ENCODE data around the gene C13orf42. TPM values are rescaled to one million over a fixed set of nuclear protein-coding genes. Genes with fewer than 3 reads are reported as not detected.
"Not testable (repeated sequence)": the region's sequence is repeated elsewhere in the genome, so short reads cannot be mapped to it uniquely, and the experiment has no call there.

The C13orf42 gene
- total RNA-seq, 2 experiments from 2014 or later: not detected

DNA sequence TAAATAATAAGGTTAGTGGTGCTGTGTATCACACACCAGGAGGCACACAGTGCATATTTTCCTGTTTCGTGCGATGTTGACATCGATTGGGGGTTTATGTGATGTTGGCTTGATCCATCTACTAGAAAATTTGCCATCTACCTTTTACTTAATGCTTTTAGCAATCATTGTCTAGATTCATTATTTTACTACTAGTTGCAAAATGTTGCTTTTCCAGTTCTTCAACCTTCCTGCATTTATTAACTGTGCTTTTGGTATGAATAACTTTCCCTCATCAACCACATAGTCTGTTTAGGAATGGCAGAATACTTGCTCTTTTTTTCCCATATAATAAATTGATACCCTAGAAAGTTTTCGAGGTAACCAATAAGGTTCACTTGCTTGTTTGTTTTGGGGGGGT is 17.5 kb downstream of the C13orf42 start:
- POLR2A ChIA-PET: no interaction called here
- Mint-ChIP-seq H3K4me3 (no peak overlapping the region), H3K9me3 (ENCODE audit: low read depth) (no peaks in the 10 kb centered on the region), H3K4me1 (no peaks in the 10 kb centered on the region), H3K27ac (no peak overlapping the region), H3K27me3 (peaks cover 9% of the 10 kb centered on the region), H3K36me3 (ENCODE audit: low read depth) (no peaks in the 10 kb centered on the region)
- no peak for DNase-seq
- intact Hi-C loops (cut with DNase I, micrococcal nuclease): no loop called here
- CTCF ChIA-PET: no interaction called here
- no peak for ATAC-seq

DNA sequence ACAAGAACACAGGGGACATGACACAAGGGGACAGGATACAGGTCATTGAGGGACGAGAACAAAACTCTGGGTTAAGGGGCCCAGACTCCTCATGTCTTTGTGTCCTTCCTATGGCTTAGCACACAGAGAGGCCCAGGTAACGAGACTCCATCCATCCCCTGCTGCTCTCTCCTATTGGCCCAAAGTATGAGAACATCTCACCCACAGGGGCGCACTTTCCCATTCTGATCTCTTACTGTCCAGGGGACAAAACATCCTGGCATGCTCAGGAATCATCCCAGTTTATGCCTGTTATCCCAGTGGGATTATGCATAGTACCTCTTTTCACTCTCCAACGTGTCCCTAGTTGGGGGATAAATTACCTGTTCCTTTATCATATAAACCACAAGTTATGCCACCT is 19.2 kb downstream of the C13orf42 start:
- ATAC-seq: no peak
- no peak for DNase-seq
- Mint-ChIP-seq H3K4me3 (no peak overlapping the region), H3K27ac (no peak overlapping the region), H3K27me3 (peaks cover 3% of the 10 kb centered on the region), H3K4me1 (no peaks in the 10 kb centered on the region), H3K9me3 (ENCODE audit: low read depth) (no peaks in the 10 kb centered on the region), H3K36me3 (ENCODE audit: low read depth) (no peaks in the 10 kb centered on the region)
- ChIA-PET POLR2A (no interaction called here), CTCF (no interaction called here)
- intact Hi-C loops (cut with DNase I, micrococcal nuclease): no loop called here

DNA sequence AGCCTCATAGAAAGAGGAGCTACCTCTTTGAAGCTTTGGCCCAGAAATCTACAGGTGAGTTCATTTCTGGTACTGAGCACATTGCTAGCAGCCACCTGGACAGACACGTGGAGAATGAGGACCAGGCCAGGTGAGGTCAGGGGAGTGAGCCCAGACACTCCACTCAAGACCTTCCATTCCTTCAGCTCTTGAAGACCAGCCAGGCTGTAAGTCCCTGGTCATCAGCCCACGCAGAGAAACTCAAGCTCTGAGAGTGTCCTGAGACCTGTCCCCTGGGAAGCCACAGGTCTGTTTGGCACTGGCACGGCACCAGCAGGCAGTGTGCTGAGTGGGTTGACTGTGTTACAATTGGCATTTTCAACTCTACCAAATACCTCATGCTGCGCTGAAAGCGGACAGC is 27.4 kb downstream of the C13orf42 start:
- no peaks in the 10 kb centered on the region for H3K27me3 Mint-ChIP-seq
- intact Hi-C loops (cut with DNase I, micrococcal nuclease): no loop called here
- no peaks in the 10 kb centered on the region for H3K36me3 Mint-ChIP-seq (ENCODE audit: low read depth)
- no peak overlapping the region for H3K4me3 Mint-ChIP-seq
- H3K27ac Mint-ChIP-seq: no peak overlapping the region
- H3K9me3 Mint-ChIP-seq (ENCODE audit: low read depth): no peaks in the 10 kb centered on the region
- ChIA-PET CTCF (interaction anchor here (1.0 kb wide), 1 partner anchor 13 kb away, joined by 3 read pairs; no protein-coding TSS in a partner anchor), POLR2A (no interaction called here)
- ATAC-seq: no peak
- no peaks in the 10 kb centered on the region for H3K4me1 Mint-ChIP-seq
- no peak for DNase-seq

DNA sequence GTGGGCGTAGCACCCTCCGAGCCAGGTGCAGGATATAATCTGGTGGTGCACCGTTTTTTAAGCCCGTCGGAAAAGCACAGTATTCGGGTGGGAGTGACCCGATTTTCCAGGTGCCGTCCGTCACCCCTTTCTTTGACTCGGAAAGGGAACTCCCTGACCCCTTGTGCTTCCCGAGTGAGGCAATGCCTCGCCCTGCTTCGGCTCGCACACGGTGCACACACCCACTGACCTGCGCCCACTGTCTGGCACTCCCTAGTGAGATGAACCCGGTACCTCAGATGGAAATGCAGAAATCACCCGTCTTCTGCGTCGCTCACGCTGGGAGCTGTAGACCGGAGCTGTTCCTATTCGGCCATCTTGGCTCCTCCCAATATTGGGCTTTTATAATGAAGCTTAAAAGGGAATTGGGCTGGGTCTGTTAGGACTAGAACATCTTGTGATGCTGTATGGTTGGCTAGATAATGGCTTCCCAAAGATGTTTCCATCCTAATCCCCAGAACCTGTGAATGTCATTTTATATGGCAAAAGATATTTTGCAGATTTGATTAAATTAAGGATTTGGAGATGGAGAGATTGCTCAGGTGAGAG is 30.5 kb downstream of the C13orf42 start:
- H3K4me1 Mint-ChIP-seq; H3K36me3 Mint-ChIP-seq (ENCODE audit: low read depth); H3K27me3 Mint-ChIP-seq; H3K4me3 Mint-ChIP-seq; H3K9me3 Mint-ChIP-seq (ENCODE audit: low read depth); POLR2A ChIA-PET; intact Hi-C loops (cut with DNase I, micrococcal nuclease); DNase-seq; H3K27ac Mint-ChIP-seq; ATAC-seq: not testable (repeated sequence)
- CTCF ChIA-PET: interaction anchor here (1.5 kb wide), 1 partner anchor 9 kb away, joined by 6 read pairs; no protein-coding TSS in a partner anchor

DNA sequence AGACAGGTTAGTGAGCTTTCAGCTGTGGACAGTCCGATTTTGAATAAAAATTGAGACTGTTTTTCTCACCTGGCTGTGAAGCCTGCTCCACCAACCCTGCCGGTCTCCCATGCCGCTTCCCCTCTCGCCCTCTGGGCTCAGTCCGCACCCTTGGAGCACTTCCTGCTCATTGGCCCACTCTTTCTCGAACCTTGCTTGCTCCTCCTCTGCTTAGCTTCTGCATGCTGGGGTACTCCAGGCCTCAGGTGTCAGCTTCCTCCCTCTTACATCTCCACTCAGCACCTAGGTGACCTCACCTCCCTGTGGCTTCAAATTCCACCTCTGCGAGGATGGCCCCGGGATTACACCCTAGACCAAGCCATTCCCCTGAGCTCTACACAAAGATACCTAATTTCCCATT is 39.6 kb downstream of the C13orf42 start:
- H3K9me3 Mint-ChIP-seq (ENCODE audit: low read depth): no peaks in the 10 kb centered on the region
- DNase-seq: no peak
- no peak for ATAC-seq
- CTCF ChIA-PET: interaction anchor here (0.6 to 1.6 kb wide), 4 partner anchors 10 to 1095 kb away, joined by 3 to 9 read pairs (median 5); no protein-coding TSS in a partner anchor
- H3K4me3 Mint-ChIP-seq: no peak overlapping the region
- no peaks in the 10 kb centered on the region for H3K36me3 Mint-ChIP-seq (ENCODE audit: low read depth)
- POLR2A ChIA-PET: no interaction called here
- peaks cover 11% of the 10 kb centered on the region for H3K27me3 Mint-ChIP-seq
- H3K27ac Mint-ChIP-seq: no peak overlapping the region
- peaks cover 7% of the 10 kb centered on the region for H3K4me1 Mint-ChIP-seq
- intact Hi-C loops (cut with DNase I, micrococcal nuclease): loop anchor here in 1 of 2 experiments (5.0 kb wide), 1 partner anchor 159 kb away; no protein-coding TSS in a partner anchor

DNA sequence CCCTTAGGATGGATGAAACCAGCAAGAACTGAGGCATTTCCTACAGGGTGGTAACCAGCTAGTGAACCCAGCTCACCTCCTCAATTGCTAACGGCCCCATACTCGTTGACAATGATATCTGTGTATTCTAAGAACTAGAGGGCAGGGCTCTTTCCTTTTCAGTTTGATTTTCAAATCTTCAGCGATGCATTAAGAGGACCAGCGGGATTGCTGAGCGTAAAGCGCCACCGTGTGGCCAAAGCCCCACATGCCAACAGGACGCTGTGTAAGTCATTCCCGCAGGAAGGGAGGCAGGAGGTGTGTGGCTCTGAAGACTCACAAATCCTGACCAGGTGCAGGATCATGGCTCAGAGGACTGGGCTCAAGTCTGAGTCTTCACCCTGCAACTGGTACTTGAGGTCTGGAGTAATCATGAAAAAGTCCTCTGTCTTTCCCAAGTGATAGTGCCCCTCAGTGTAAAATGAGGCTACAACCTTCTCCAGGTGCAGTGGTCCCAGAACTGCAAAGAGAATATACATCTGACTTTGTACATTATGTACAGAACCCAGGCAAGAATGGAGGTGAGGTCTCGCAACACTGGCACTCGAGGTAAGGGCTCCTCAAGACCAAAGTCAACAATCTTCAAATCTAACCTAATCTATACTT is 40.9 kb downstream of the C13orf42 start:
- Mint-ChIP-seq H3K4me3 (no peak overlapping the region), H3K9me3 (ENCODE audit: low read depth) (no peaks in the 10 kb centered on the region), H3K27ac (no peak overlapping the region), H3K36me3 (ENCODE audit: low read depth) (no peaks in the 10 kb centered on the region), H3K27me3 (peaks cover 16% of the 10 kb centered on the region), H3K4me1 (peaks cover 7% of the 10 kb centered on the region)
- ChIA-PET CTCF (interaction anchor here (0.5 to 2.1 kb wide), 11 partner anchors 10 to 1141 kb away, joined by 3 to 9 read pairs (median 5); no protein-coding TSS in a partner anchor), POLR2A (no interaction called here)
- ATAC-seq (peak; percentile 96), DNase-seq (peak; percentile 89)
- intact Hi-C loops (cut with DNase I, micrococcal nuclease): loop anchor here (1.0 to 5.0 kb wide), 3 partner anchors 158 to 1094 kb away; no protein-coding TSS in a partner anchor

DNA sequence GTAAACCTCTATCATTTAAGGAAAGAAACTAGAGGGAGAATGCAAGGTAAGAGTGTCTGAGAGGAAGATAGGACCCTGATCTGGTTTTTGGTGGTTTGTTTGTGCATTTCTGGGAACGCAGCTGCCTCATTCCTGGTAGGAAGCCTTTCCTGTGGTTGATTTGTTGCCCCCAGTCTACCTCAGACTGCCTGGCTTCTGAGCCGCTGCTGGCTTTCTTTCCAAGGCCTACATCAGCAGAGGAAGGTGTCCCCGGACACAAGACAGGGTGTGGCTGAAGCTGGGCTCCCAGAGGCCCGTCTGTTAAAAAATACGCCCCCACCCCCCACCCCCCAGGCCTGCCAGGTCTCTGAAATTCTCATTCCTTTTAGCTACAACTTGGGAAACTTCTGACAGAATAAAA is 42.6 kb downstream of the C13orf42 start:
- CTCF ChIA-PET: interaction anchor here (0.6 to 2.1 kb wide), 7 partner anchors 9 to 1133 kb away, joined by 3 to 8 read pairs (median 3); partner anchors contain the start of gene SPRYD7
- H3K36me3 Mint-ChIP-seq (ENCODE audit: low read depth): no peaks in the 10 kb centered on the region
- intact Hi-C loops (cut with DNase I, micrococcal nuclease): loop anchor here in 1 of 2 experiments (10.0 kb wide), 2 partner anchors 154 to 264 kb away; no protein-coding TSS in a partner anchor
- POLR2A ChIA-PET: no interaction called here
- H3K4me3 Mint-ChIP-seq: no peak overlapping the region
- ATAC-seq (no peak), DNase-seq (no peak)
- H3K27ac Mint-ChIP-seq: no peak overlapping the region
- peaks cover 21% of the 10 kb centered on the region for H3K27me3 Mint-ChIP-seq
- H3K4me1 Mint-ChIP-seq: peaks cover 7% of the 10 kb centered on the region
- no peaks in the 10 kb centered on the region for H3K9me3 Mint-ChIP-seq (ENCODE audit: low read depth)

DNA sequence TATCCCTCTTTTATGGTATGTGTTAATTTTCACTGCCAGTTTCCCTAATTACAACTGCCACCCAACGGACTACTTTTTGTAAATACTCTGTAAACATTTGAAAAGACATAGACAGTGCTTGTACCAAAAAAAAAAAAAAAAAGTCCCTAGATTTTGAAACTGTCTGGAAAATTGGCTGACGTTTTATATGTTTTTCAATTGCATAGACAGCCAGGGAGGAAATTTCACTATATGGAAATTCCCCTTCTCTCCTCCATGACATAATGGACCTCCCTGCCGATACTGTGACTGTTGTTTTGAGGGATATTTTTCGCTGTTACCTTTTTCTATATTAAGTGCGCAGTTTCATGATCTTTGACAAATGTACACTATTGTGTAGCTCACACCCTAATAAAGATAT is 43.4 kb downstream of the C13orf42 start:
- intact Hi-C loops (cut with DNase I, micrococcal nuclease): loop anchor here in 1 of 2 experiments (10.0 kb wide), 2 partner anchors 153 to 263 kb away; no protein-coding TSS in a partner anchor
- ATAC-seq (no peak), DNase-seq (no peak)
- Mint-ChIP-seq H3K27me3 (peaks cover 21% of the 10 kb centered on the region), H3K36me3 (ENCODE audit: low read depth) (no peaks in the 10 kb centered on the region), H3K9me3 (ENCODE audit: low read depth) (no peaks in the 10 kb centered on the region), H3K4me3 (no peak overlapping the region), H3K27ac (no peak overlapping the region), H3K4me1 (peaks cover 7% of the 10 kb centered on the region)
- ChIA-PET POLR2A (no interaction called here), CTCF (interaction anchor here (0.7 kb wide), 1 partner anchor 699 kb away, joined by 3 read pairs; no protein-coding TSS in a partner anchor)

DNA sequence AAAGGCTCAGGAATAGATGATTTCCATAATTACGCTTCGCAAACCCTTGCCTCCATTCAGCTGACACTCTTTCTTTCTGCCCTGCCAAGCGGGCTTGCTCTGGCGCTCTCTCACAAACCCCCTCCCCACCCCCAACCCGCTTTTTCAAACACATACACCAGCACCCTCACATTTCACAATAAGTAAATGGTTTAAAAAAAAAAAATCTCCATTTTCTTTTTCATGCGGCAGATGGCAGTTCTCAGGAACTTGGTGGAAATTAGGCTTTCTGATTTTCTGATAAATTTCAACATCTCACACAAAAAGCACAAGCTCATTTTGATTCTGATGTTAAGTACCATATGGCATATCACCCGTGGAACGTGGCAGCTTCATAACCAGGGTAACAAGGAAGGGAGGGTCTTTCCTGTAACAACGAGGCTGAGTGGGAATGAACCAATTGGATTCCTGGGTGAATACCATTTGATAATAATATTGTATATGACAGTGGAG is 43.8 kb downstream of the C13orf42 start:
- no peak overlapping the region for H3K27ac Mint-ChIP-seq
- no peak for ATAC-seq
- CTCF ChIA-PET: interaction anchor here (0.7 kb wide), 1 partner anchor 698 kb away, joined by 3 read pairs; no protein-coding TSS in a partner anchor

DNA sequence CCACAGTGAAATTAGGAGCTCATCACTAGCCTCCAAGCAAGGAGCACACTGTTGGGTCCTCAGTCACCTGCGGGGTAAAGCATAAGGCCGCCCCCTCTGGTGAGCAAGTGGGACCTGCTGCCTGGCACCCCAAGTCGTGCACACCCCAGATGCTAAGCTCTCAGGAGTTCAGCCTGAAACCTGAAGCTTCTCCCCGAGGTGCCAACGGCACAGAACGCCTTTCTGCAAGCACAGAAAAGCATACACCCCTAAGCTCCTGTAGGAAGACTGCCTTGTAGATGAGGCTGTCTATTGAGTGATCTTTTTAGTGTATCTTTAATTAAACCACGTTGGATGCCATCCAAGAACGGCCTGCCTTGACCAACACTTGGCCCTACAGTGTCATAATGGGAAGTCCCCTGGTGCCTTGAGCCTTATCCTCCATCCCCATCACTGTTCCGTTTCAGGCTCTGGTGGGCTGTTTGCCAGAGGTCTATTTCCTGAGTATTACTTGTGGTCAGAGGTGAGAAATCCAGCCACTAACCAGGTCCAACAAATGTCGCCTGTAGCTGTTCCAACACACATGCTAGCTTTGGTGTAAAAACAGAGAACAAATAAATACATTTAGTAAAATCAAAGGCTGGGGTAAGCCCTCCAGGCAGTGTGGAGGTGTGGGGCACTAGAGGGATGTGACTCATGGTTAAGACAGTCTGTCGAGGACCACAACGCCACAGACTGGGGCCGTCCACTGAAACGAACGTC is 44.8 kb downstream of the C13orf42 start:
- Mint-ChIP-seq H3K4me1 (peaks cover 7% of the 10 kb centered on the region), H3K27me3 (peaks cover 21% of the 10 kb centered on the region), H3K4me3 (no peak overlapping the region), H3K36me3 (ENCODE audit: low read depth) (no peaks in the 10 kb centered on the region), H3K27ac (no peak overlapping the region), H3K9me3 (ENCODE audit: low read depth) (no peaks in the 10 kb centered on the region)
- ChIA-PET CTCF (interaction anchor here (0.8 to 1.3 kb wide), 2 partner anchors 153 to 426 kb away, joined by 3 to 4 read pairs; no protein-coding TSS in a partner anchor), POLR2A (no interaction called here)
- ATAC-seq (no peak), DNase-seq (peak; percentile 9)
- intact Hi-C loops (cut with DNase I, micrococcal nuclease): loop anchor here in 1 of 2 experiments (10.0 kb wide), 2 partner anchors 151 to 261 kb away; no protein-coding TSS in a partner anchor

More for the DNA sequence above, 43.8 kb downstream of the C13orf42 start:
- H3K4me3 Mint-ChIP-seq: no peak overlapping the region
- POLR2A ChIA-PET: no interaction called here
- intact Hi-C loops (cut with DNase I, micrococcal nuclease): loop anchor here in 1 of 2 experiments (10.0 kb wide), 2 partner anchors 152 to 262 kb away; no protein-coding TSS in a partner anchor
- no peaks in the 10 kb centered on the region for H3K9me3 Mint-ChIP-seq (ENCODE audit: low read depth)
- peaks cover 7% of the 10 kb centered on the region for H3K4me1 Mint-ChIP-seq
- no peak for DNase-seq
- peaks cover 21% of the 10 kb centered on the region for H3K27me3 Mint-ChIP-seq
- no peaks in the 10 kb centered on the region for H3K36me3 Mint-ChIP-seq (ENCODE audit: low read depth)

Data from activated CD4-positive, alpha-beta T cell treated with anti-CD3 and anti-CD28 coated beads for 36 hours (primary cell).